BE2C (cell line): ENCODE results near the gene RAMP2. TPM values are rescaled to one million over a fixed set of nuclear protein-coding genes. Genes with fewer than 3 reads are reported as not detected.
A peak's percentile ranks its signal among the peaks of the same experiment; 100 is the strongest.
"Not testable (repeated sequence)": the region's sequence is repeated elsewhere in the genome, so short reads cannot be mapped to it uniquely, and the experiment has no call there.

Experiments used
- DNase-seq: peaks from one replicate; pipeline ENCODE4 v3.0.0-alpha.2; 2020
- H3K27me3 ChIP-seq: fragments of 250-450 bp; sonication (Bioruptor Pico); 2 replicates; pipeline ENCODE4 v1.5.1; 2020; ENCODE audit warnings: mild to moderate bottlenecking
- H3K36me3 ChIP-seq: fragments of 250-450 bp; sonication (Bioruptor Pico); 2 replicates; pipeline ENCODE4 v1.5.1; 2020; ENCODE audit warnings: mild to moderate bottlenecking
- H3K4me1 ChIP-seq: fragments of 250-450 bp; sonication (Bioruptor Pico); 2 replicates; pipeline ENCODE4 v1.5.1; 2020
- H3K4me3 ChIP-seq: 2 replicates; pipeline ENCODE4 v1.5.1; 2011; ENCODE audit warnings: low read depth, low read length
- H3K9me3 ChIP-seq: fragments of 250-450 bp; sonication (Bioruptor Pico); 2 replicates; pipeline ENCODE4 v1.5.1; 2020
- polyA plus RNA-seq: library from polyadenylated mRNA; unstranded; fragments of >200 nt; gene quantifications from one replicate; pipeline ENCODE4 v1.2.1, GENCODE V29; 2012; ENCODE audit warnings: low read depth, missing spikeins; ENCODE audit not compliant: insufficient read length, insufficient read depth
- TF ChIP-seq, protein P1 (sequence below): IDR thresholded peaks from 2 replicates; pipeline ENCODE4 v1.5.1; 2012; ENCODE audit warnings: mild to moderate bottlenecking, low read depth, low read length

The RAMP2 gene, protein sequence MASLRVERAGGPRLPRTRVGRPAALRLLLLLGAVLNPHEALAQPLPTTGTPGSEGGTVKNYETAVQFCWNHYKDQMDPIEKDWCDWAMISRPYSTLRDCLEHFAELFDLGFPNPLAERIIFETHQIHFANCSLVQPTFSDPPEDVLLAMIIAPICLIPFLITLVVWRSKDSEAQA
- 66.7 TPM for polyA plus RNA-seq

GRCh38 chr17:42760652-42761581 lies at the start of gene RAMP2:
RAMP2 (plus strand) TSS chr17:42761227; CDS start chr17:42761262, 35 bp downstream.
- peaks cover 12% of the 10 kb centered on the region for H3K27me3 ChIP-seq
- TF ChIP-seq, protein P1, sequence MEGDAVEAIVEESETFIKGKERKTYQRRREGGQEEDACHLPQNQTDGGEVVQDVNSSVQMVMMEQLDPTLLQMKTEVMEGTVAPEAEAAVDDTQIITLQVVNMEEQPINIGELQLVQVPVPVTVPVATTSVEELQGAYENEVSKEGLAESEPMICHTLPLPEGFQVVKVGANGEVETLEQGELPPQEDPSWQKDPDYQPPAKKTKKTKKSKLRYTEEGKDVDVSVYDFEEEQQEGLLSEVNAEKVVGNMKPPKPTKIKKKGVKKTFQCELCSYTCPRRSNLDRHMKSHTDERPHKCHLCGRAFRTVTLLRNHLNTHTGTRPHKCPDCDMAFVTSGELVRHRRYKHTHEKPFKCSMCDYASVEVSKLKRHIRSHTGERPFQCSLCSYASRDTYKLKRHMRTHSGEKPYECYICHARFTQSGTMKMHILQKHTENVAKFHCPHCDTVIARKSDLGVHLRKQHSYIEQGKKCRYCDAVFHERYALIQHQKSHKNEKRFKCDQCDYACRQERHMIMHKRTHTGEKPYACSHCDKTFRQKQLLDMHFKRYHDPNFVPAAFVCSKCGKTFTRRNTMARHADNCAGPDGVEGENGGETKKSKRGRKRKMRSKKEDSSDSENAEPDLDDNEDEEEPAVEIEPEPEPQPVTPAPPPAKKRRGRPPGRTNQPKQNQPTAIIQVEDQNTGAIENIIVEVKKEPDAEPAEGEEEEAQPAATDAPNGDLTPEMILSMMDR, result no peak

DNA sequence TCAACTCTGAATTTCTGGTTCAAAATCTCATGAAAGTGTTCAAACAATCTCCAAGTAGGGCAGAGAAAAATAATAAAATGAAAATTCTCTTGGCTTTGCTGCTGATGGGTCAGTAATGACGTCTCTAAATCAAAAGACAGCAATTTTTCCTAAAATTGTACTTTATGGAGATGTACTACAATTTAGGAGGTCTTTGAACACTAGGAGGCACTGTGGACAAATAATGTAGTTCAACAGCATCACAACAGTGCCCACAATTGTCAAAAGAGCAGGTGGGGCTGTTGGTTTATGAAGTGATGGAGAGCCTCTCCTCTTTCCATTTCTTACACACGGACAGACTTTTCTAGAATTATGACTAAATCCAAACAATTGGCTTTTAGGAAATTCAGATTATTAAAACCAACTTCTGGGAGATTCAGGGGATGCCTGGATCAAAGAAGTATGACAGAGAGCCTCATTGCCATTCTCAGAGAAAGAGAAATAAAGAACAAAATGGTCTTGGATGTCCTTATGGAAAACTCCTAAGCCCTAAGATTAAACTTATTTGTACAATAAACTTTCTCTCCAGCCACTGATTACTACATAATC lies 39.9 kb upstream of the RAMP2 start:
- DNase-seq, result peak; percentile 61
- no peaks in the 10 kb centered on the region for H3K27me3 ChIP-seq
- peaks cover 39% of the 10 kb centered on the region for H3K36me3 ChIP-seq
- H3K4me1 ChIP-seq, result no peaks in the 10 kb centered on the region
- TF ChIP-seq, protein P1, result peak; percentile 77
- no peaks in the 10 kb centered on the region for H3K9me3 ChIP-seq
- H3K4me3 ChIP-seq, result no peak overlapping the region

More at GRCh38 chr17:42760652-42761581, at the start of gene RAMP2:
- no peaks in the 10 kb centered on the region for H3K36me3 ChIP-seq
- H3K9me3 ChIP-seq, result no peaks in the 10 kb centered on the region
- H3K4me3 ChIP-seq, result peak within 1 kb of the TSS; percentile 29
- peak; percentile 51 for DNase-seq
- H3K4me1 ChIP-seq, result peaks cover 9% of the 10 kb centered on the region

- DNase-seq, result no peak
- no peak overlapping the region for H3K4me3 ChIP-seq
- no peaks in the 10 kb centered on the region for H3K9me3 ChIP-seq
- H3K36me3 ChIP-seq, result peaks cover 33% of the 10 kb centered on the region
- no peaks in the 10 kb centered on the region for H3K27me3 ChIP-seq
- TF ChIP-seq, protein P1, result no peak
- no peaks in the 10 kb centered on the region for H3K4me1 ChIP-seq
These were observed 37.4 kb upstream of the RAMP2 start for GRCh38 chr17:42723636-42724035.

DNA sequence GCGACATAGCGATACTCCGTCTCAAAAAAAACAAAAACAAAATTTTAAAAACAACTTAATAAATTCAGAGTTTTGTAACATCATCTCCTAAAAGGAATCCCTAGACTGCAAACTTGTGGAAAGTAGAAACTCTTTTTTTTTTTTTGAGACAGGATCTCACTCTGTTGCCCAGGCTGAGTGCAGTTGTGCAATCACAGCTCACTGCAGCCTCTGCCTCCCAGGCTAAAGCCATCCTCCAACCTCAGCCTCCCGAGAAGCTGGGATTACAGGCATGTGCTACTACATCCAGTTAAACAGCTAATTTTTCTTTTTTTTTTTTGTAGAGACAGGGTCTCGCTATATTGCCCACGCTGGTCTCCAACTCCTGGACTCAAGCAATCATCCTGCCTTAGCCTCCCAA lies 35.9 kb upstream of the RAMP2 start:
- H3K4me1 ChIP-seq, result no peaks in the 10 kb centered on the region
- no peaks in the 10 kb centered on the region for H3K27me3 ChIP-seq
- DNase-seq, result no peak
- H3K9me3 ChIP-seq, result no peaks in the 10 kb centered on the region
- H3K4me3 ChIP-seq, result no peak overlapping the region
- TF ChIP-seq, protein P1, result no peak
- H3K36me3 ChIP-seq, result peaks cover 22% of the 10 kb centered on the region

- DNase-seq, result no peak
- TF ChIP-seq, protein P1, result no peak
- no peak overlapping the region for H3K4me3 ChIP-seq
- no peaks in the 10 kb centered on the region for H3K36me3 ChIP-seq
- H3K27me3 ChIP-seq, result no peaks in the 10 kb centered on the region
- no peaks in the 10 kb centered on the region for H3K4me1 ChIP-seq
- H3K9me3 ChIP-seq, result peaks cover 4% of the 10 kb centered on the region
These were observed 20.3 kb upstream of the RAMP2 start for GRCh38 chr17:42740699-42741098.

DNA sequence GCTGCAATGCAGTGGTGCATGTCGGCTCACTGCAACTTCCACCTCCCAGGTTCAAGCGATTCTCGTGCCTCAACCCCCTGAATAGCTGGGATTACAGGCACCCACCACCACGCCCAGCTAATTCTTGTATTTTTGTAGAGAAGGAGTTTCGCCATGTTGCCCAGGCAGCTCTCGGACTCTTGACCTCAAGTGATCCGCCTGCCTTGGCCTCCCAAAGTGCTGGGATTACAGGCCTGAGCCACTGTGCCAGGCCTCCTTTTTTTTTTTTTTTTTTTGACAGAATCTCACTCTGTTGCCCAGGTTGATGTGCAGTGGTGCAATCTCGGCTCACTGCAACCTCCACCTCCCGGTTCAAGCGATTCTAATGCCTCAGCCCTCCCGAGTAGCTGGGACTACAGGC lies 18.1 kb upstream of the RAMP2 start:
- not testable (repeated sequence) for H3K4me3 ChIP-seq, H3K4me1 ChIP-seq, H3K36me3 ChIP-seq, H3K27me3 ChIP-seq, DNase-seq, H3K9me3 ChIP-seq
